IMR-90 (cell line): ENCODE results near the gene NME7.

ENCODE experiments used
- CTCF ChIP-seq: conservative IDR thresholded peaks from 2 replicates; pipeline ENCODE4 v1.5.1; 2012; ENCODE audit warnings: mild to moderate bottlenecking, low read depth, low read length, improper control_type of control experiment
- FOS ChIP-seq: fragments of 150-350 bp; IDR thresholded peaks from 2 replicates; pipeline ENCODE4 v1.6.1; 2016; ENCODE audit warnings: low read depth, low read length
- MAFK ChIP-seq: IDR thresholded peaks from 2 replicates; pipeline ENCODE4 v1.6.1; 2012; ENCODE audit warnings: low read depth, low read length, improper control_type of control experiment
- MAZ ChIP-seq: IDR thresholded peaks from 2 replicates; pipeline ENCODE4 v1.6.1; 2012; ENCODE audit warnings: low read depth, mild to moderate bottlenecking, low read length, improper control_type of control experiment, moderate library complexity, borderline replicate concordance
- NFE2L2 ChIP-seq: fragments of 150-350 bp; IDR thresholded peaks from 2 replicates; pipeline ENCODE4 v1.6.1; 2016; ENCODE audit warnings: low read depth, mild to moderate bottlenecking, low read length
- POLR2A ChIP-seq: IDR thresholded peaks from 2 replicates; pipeline ENCODE4 v1.6.1; 2012; ENCODE audit warnings: mild to moderate bottlenecking, low read depth, low read length
- RAD21 ChIP-seq: IDR thresholded peaks from 2 replicates; pipeline ENCODE4 v1.6.1; 2012; ENCODE audit warnings: low read length, improper control_type of control experiment
- SMC3 ChIP-seq: fragments of 150-350 bp; IDR thresholded peaks from 2 replicates; pipeline ENCODE4 v1.6.1; 2016; ENCODE audit warnings: low read depth, mild to moderate bottlenecking, antibody characterized with exemption, low read length, moderate library complexity
- USF2 ChIP-seq: fragments of 150-350 bp; IDR thresholded peaks from 2 replicates; pipeline ENCODE4 v1.6.1; 2017; ENCODE audit warnings: mild to moderate bottlenecking, antibody characterized with exemption, low read length, low read depth

GRCh38 chr1:169186106-169186505, 181.5 kb downstream of the NME7 start:
- TF ChIP-seq CTCF, result no peak
- no peak for TF ChIP-seq MAZ
- TF ChIP-seq USF2, result no peak
- TF ChIP-seq POLR2A, result no peak
- TF ChIP-seq RAD21, result no peak
- no peak for TF ChIP-seq SMC3
- TF ChIP-seq MAFK, result no peak
- TF ChIP-seq FOS, result no peak
- TF ChIP-seq NFE2L2, result no peak
